Heart left ventricle (tissue), 16 donors: ENCODE data around the gene HIP1. TPM values are rescaled to one million over a fixed set of nuclear protein-coding genes. Genes with fewer than 3 reads are reported as not detected.
"Not testable (repeated sequence)": the region's sequence is repeated elsewhere in the genome, so short reads cannot be mapped to it uniquely, and the experiment has no call there.

Experiments
- ATAC-seq, 4 donors: fragments of 200-7000 bp; cut with Tn5 transposase; one replicate each; pipeline ENCODE4 v1.9.1; 2020 to 2022; ENCODE audit warnings: moderate library complexity in 4 of 4, mild to moderate bottlenecking in 3 of 4, moderate number of reproducible peaks in 1 of 4
- DNase-seq, 5 donors: peaks; one replicate each; pipeline ENCODE4 v3.0.0-alpha.2; 2020
- H3K27ac ChIP-seq, 12 donors: fragments of 200-600 bp; sonication (generic) in 4 of 12; one replicate each; pipeline versions ENCODE4 v1.5.0 to v1.8.0; 2016 to 2022; ENCODE audit warnings: mild to moderate bottlenecking in 2 of 12
- H3K27me3 ChIP-seq, 9 donors: fragments of 200-600 bp; sonication (generic) in 2 of 9; one replicate each; pipeline versions ENCODE4 v1.5.1 to v1.8.0; 2016 to 2022; ENCODE audit warnings: mild to moderate bottlenecking in 3 of 9
- H3K36me3 ChIP-seq, 9 donors: fragments of 200-600 bp; sonication (generic) in 2 of 9; one replicate each; pipeline versions ENCODE4 v1.5.0 to v1.8.0; 2018 to 2022; ENCODE audit warnings: mild to moderate bottlenecking in 2 of 9
- H3K4me1 ChIP-seq, 12 donors: fragments of 200-600 bp; sonication (generic) in 4 of 12; one replicate each; pipeline versions ENCODE4 v1.5.0 to v1.8.0; 2016 to 2022; ENCODE audit warnings: mild to moderate bottlenecking in 3 of 12
- H3K4me3 ChIP-seq, 12 donors: fragments of 200-600 bp; sonication (generic) in 4 of 12; one replicate each; pipeline versions ENCODE4 v1.5.0 to v1.8.0; 2017 to 2022; ENCODE audit warnings: mild to moderate bottlenecking in 9 of 12, moderate library complexity in 4 of 12
- H3K9me3 ChIP-seq, 12 donors: fragments of 200-600 bp; sonication (generic) in 4 of 12; one replicate each; pipeline versions ENCODE4 v1.5.0 to v1.8.0; 2016 to 2022; ENCODE audit warnings: mild to moderate bottlenecking in 1 of 12
- POLR2A ChIP-seq, 2 donors: fragments of 450-650 bp; IDR thresholded peaks; one replicate each; pipeline ENCODE4 v1.6.1; 2017; ENCODE audit warnings: antibody characterized with exemption in 2 of 2, mild to moderate bottlenecking in 2 of 2, moderate library complexity in 2 of 2
- WGBS, 4 donors: extraction: QIAGEN DNeasy Blood & Tissue Kit in 2 of 4; methylation state at CpG; one replicate each; pipeline versions ENCODE4 v1.1.5 to v1.1.7; 2013 to 2018; 5-methylcytosine and 5-hydroxymethylcytosine counted together
- intact Hi-C, 10 donors: fragments of 100-400 bp; cut with DNase I; formaldehyde crosslinking; loops; one replicate each; pipeline versions ENCODE4 v1.11.1 to v1.14.2; 2022
- polyA plus RNA-seq, 2 donors: library from polyadenylated mRNA; stranded (reverse); fragments of 200-250 nt; gene quantifications; one replicate each; pipeline ENCODE4 v1.2.3, GENCODE V29; 2013
- total RNA-seq, 9 donors: library from RNA; depleted of rRNA in 2 of 9; stranded (reverse); fragments of >200 nt in 2 of 9; fragmentation: NEBNext Ultra II Directional in 3 of 9; extraction: Animal tissue kit (Norgen Biotek cat#: 25700) in 3 of 9; gene quantifications; one replicate each; pipeline versions ENCODE4 v1.1.0 to v1.2.4, GENCODE V29; 2016 to 2023
- TF ChIP-seq, protein P1 (sequence below), 12 donors: fragments of 200-600 bp; sonication (generic) in 4 of 12; IDR thresholded peaks; one replicate each; pipeline versions ENCODE4 v1.5.0 to v1.8.0; 2018 to 2022; ENCODE audit warnings: antibody characterized with exemption in 12 of 12, mild to moderate bottlenecking in 5 of 12
- donor health status: ischemic (EF 13 %, LVEDD 7.1; RV severe dilation, severe dysfunction).
- donor health status: healthy with polysubstance abuse.
- donor health status: DM: no; HTN: yes; CAD: no.
- donor health status: DM: no; HTN: no; CAD: no.
- donor health status: ischemic (EF 25% LVEDD 6.9; RV normal size, moderate dysfunction).
- donor health status: ischemic (EF 25% LVEDD 5.7; RV mildly dilated, moderate dysfunction).
- donor health status: healthy.
- donor health status: DM: yes; HTN: yes; CAD: no.
- donor health status: ischemic (EF 35%, LVEDD 5.7; RV mildly dilated, moderate dysfunction).
- donor health status: nonischemic (EF 11% LVEDD 7.7; RV severe dilation, severe dysfunction).
- donor health status: DM: yes; HTN: yes; CAD: no.
- donor health status: PGD.
- donor health status: ischemic (EF 29% LVEDD 5.4; RV normal size, mild dysfunction).
- donor health status: nonischemic (EF 23%, LVEDD 6.1; RV moderate dilation, normal function).

HIP1 gene
- total and polyA plus RNA-seq, 11 donors: 5.9 to 36.4 (median 21.8) TPM

- intact Hi-C loops: no loop called here
- H3K4me1 ChIP-seq: peaks cover 0 to 4% (median 0%) of the 10 kb centered on the region in 12 donors
- no peak overlapping the region for H3K4me3 ChIP-seq
- H3K27me3 ChIP-seq: no peaks in the 10 kb centered on the region
- no peaks in the 10 kb centered on the region for H3K9me3 ChIP-seq
- ATAC-seq (no peak), DNase-seq (no peak)
- 91 to 99% (median 93%) methylated on average over 3 to 4 of the region's 4 CpGs for WGBS, 4 donors
- TF ChIP-seq, protein P1, sequence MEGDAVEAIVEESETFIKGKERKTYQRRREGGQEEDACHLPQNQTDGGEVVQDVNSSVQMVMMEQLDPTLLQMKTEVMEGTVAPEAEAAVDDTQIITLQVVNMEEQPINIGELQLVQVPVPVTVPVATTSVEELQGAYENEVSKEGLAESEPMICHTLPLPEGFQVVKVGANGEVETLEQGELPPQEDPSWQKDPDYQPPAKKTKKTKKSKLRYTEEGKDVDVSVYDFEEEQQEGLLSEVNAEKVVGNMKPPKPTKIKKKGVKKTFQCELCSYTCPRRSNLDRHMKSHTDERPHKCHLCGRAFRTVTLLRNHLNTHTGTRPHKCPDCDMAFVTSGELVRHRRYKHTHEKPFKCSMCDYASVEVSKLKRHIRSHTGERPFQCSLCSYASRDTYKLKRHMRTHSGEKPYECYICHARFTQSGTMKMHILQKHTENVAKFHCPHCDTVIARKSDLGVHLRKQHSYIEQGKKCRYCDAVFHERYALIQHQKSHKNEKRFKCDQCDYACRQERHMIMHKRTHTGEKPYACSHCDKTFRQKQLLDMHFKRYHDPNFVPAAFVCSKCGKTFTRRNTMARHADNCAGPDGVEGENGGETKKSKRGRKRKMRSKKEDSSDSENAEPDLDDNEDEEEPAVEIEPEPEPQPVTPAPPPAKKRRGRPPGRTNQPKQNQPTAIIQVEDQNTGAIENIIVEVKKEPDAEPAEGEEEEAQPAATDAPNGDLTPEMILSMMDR (IDR thresholded peaks at IDR 0.05): no peak
- TF ChIP-seq POLR2A (IDR thresholded peaks at IDR 0.05): no peak
- H3K27ac ChIP-seq: no peak overlapping the region
- H3K36me3 ChIP-seq: peaks cover 0 to 4% (median 0%) of the 10 kb centered on the region in 9 donors
Observed at GRCh38 chr7:75696263-75697037, 42.3 kb downstream of the HIP1 start.

DNA sequence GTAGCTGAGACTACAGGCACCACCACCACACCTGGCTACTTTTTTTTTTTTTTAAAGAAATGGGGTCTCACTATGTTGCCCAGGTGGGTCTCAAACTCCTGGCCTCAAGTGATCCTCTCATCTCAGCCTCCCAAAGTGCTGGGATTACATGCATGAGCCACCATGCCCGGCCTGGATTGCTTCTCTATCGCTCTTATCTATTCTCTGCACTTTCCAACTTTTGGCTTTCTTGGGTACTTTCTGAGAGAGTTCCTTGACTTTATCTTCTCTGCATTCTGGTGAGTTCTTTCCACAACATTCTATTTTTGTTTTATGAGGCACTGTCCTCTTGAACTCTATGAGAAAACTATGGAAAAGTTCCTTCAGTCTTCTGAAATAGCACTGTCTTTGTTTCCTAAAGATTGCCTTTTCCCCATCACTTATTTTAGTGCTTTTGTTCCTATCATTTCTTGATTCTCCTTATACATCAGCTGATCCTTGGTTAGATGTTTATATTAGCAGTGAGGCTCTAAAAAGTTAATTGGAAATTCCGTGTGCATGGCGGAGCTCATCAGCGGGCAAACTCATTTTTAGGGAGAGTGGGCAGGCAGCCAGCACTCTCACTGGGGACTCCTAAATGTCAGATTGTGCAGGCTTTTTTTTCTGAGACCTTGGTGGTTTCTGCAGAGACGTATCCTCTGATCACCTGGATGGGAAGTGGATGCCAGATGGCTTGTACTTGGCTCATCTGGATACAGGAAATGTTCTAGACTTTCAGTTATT is 43.9 kb downstream of the HIP1 start:
- no peak for ATAC-seq
- WGBS, 4 donors: 63 to 67% (median 64%) methylated on average over 6 of the region's 6 CpGs

GRCh38 chr7:75693668-75694067 is 45.1 kb downstream of the HIP1 start:
- H3K27ac ChIP-seq, H3K9me3 ChIP-seq, H3K4me3 ChIP-seq, intact Hi-C loops, H3K36me3 ChIP-seq, DNase-seq, ATAC-seq, H3K4me1 ChIP-seq, H3K27me3 ChIP-seq: not testable (repeated sequence)
- WGBS, 4 donors: 94 to 98% (median 95%) methylated on average over 6 of the region's 6 CpGs

More for the DNA sequence above, 43.9 kb downstream of the HIP1 start:
- no peak for DNase-seq
- Histone ChIP-seq H3K27ac (no peak overlapping the region), H3K27me3 (no peaks in the 10 kb centered on the region), H3K4me3 (no peak overlapping the region), H3K36me3 (peaks cover 0 to 4% (median 0%) of the 10 kb centered on the region in 9 donors), H3K4me1 (peaks cover 0 to 4% (median 0%) of the 10 kb centered on the region in 12 donors), H3K9me3 (no peaks in the 10 kb centered on the region)
- TF ChIP-seq, protein P1 (IDR thresholded peaks at IDR 0.05): no peak
- no peak for TF ChIP-seq POLR2A (IDR thresholded peaks at IDR 0.05)
- intact Hi-C loops: no loop called here

DNA sequence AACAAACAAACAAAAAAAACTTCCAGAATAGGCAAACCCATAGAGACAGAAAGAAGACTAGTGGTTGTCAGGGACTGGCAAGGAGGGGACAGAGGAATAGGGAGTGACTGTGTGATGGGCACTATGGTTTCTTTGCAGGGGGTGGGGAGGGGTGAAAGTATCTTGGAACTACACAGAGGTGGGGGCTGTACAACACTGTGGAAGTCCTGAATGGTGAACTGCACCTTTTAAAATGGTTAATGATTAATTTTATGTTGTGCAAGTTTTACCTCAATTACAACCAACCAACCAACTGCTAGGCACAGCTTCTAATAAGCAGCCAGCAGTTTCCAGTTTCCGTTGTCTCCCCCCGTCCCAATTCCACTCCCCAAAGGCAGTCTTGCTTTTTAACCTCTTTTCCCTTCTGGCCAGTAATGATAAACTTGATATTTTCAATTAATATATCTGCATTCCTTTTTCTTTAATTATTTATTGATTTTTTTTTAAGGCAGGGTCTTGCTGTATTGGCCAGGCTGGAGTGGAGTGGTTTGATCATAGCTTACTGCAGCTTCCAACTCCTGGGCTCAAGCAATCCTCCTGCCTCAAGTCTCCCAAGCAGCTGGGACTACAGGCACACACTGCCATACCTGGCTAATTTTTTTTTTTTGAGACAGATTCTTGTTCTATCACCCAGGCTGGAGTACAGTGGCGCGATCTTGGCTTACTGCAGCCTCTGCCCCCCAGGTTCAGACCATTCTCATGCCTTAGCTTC is 46.8 kb downstream of the HIP1 start:
- intact Hi-C loops: no loop called here
- H3K4me1 ChIP-seq: peaks cover 0 to 14% (median 5%) of the 10 kb centered on the region in 12 donors
- H3K36me3 ChIP-seq: no peaks in the 10 kb centered on the region
- H3K27ac ChIP-seq: no peak overlapping the region
- no peak overlapping the region for H3K4me3 ChIP-seq
- DNase-seq (no peak), ATAC-seq (no peak)
- no peaks in the 10 kb centered on the region for H3K9me3 ChIP-seq
- WGBS, 4 donors: 94 to 97% (median 96%) methylated on average over 4 of the region's 4 CpGs
- TF ChIP-seq POLR2A (IDR thresholded peaks at IDR 0.05): no peak
- TF ChIP-seq, protein P1 (IDR thresholded peaks at IDR 0.05): no peak
- no peaks in the 10 kb centered on the region for H3K27me3 ChIP-seq
